Panc1 (cell line): ENCODE results near the gene ESF1. TPM values are rescaled to one million over a fixed set of nuclear protein-coding genes. Genes with fewer than 3 reads are reported as not detected.

Experiments
- ATAC-seq: fragments of 200-7000 bp; cut with Tn5 transposase; 2 replicates; pipeline ENCODE4 v1.9.1; 2020; ENCODE audit warnings: mild to moderate bottlenecking, moderate library complexity
- BruUV-seq: library from RNA; stranded (reverse); fragments of 400-500 nt; replicated peaks from 2 replicates; lab custom pipeline; 2021; lab: Mats Ljungman, UMichigan
- CTCF ChIA-PET: fragments of 300-600 bp; sonication (Branson Sonifier 250); formaldehyde crosslinking; loops from one replicate; lab custom pipeline; 2022; ENCODE audit warnings: antibody characterized with exemption; lab: Charles Lee
- POLR2A ChIA-PET: fragments of 300-600 bp; sonication (Branson Sonifier 250); formaldehyde crosslinking; loops from one replicate; lab custom pipeline; 2022; ENCODE audit warnings: antibody characterized with exemption; lab: Charles Lee
- DNase-seq: peaks from one replicate; pipeline ENCODE4 v3.0.0-alpha.2; 2010; ENCODE audit warnings: low read depth, low spot score
- H3K27ac ChIP-seq: 2 replicates; pipeline ENCODE4 v1.5.1; 2011; ENCODE audit warnings: mild to moderate bottlenecking, low read length, inconsistent platforms
- H3K27me3 ChIP-seq: fragments of 200-500 bp; sonication (Bioruptor generic); 2 replicates; pipeline ENCODE4 v1.6.0; 2014; ENCODE audit warnings: low read length, inconsistent platforms; ENCODE audit not compliant: control insufficient read depth, insufficient read depth
- H3K36me3 ChIP-seq: fragments of 200-500 bp; sonication (Bioruptor generic); 2 replicates; pipeline ENCODE4 v1.5.1; 2014; ENCODE audit warnings: inconsistent platforms, mild to moderate bottlenecking, low read length, moderate library complexity; ENCODE audit not compliant: control insufficient read depth, insufficient read depth
- H3K4me1 ChIP-seq: 2 replicates; pipeline ENCODE4 v1.5.1; 2011; ENCODE audit warnings: inconsistent platforms, mild to moderate bottlenecking, low read length, moderate library complexity; ENCODE audit not compliant: control insufficient read depth, insufficient read depth
- H3K4me3 ChIP-seq, 2 experiments: 2 replicates each; pipeline ENCODE4 v1.5.1; 2011 to 2012; ENCODE audit warnings: low read depth in 2 of 2, low read length in 2 of 2, mild to moderate bottlenecking in 2 of 2, inconsistent platforms in 1 of 2, moderate library complexity in 1 of 2
- H3K9me3 ChIP-seq: fragments of 200-500 bp; sonication (Bioruptor generic); 2 replicates; pipeline ENCODE4 v1.5.1; 2014; ENCODE audit warnings: low read depth, mild to moderate bottlenecking, inconsistent platforms, low read length, moderate library complexity; ENCODE audit not compliant: control insufficient read depth, insufficient read depth
- POLR2AphosphoS5 ChIP-seq: IDR thresholded peaks from 2 replicates; pipeline ENCODE4 v1.6.1; 2012; ENCODE audit warnings: mild to moderate bottlenecking, low read depth, low read length, moderate library complexity
- SIN3A ChIP-seq: IDR thresholded peaks from 2 replicates; pipeline ENCODE4 v1.6.1; 2012; ENCODE audit warnings: low read depth, mild to moderate bottlenecking, low read length, moderate library complexity, borderline replicate concordance; ENCODE audit not compliant: insufficient read depth
- TCF7L2 ChIP-seq: IDR thresholded peaks from 2 replicates; pipeline ENCODE4 v1.6.1; 2011; ENCODE audit warnings: mild to moderate bottlenecking, low read depth, low read length, inconsistent platforms
- in situ Hi-C: cut with HindIII; loops from 2 replicates; pipeline ENCODE4 v1.10.0; 2016; ENCODE audit warnings: low sequenced_read_pairs, low pct_unique_long_range_greater_than_20kb
- intact Hi-C: fragments of 100-400 bp; cut with micrococcal nuclease; formaldehyde crosslinking; loops from one replicate; pipeline ENCODE4 v1.10.0; 2022; ENCODE audit not compliant: unreplicated experiment
- total RNA-seq: library from RNA; stranded (reverse); gene quantifications from one replicate; pipeline ENCODE4 v1.2.1, GENCODE V29; 2021; ENCODE audit not compliant: unreplicated experiment
- TF ChIP-seq, protein P1 (sequence below), 2 experiments: IDR thresholded peaks; 2 replicates each; pipeline ENCODE4 v1.6.1; 2011 to 2012; ENCODE audit warnings: low read depth in 2 of 2, control low read depth in 1 of 2, low read length in 1 of 2, mild to moderate bottlenecking in 1 of 2, moderate library complexity in 1 of 2; ENCODE audit not compliant: insufficient read depth in 1 of 2
- TF ChIP-seq, protein P2 (sequence below): fragments of 450-650 bp; IDR thresholded peaks from 2 replicates; pipeline ENCODE4 v1.5.1; 2017; ENCODE audit warnings: mild to moderate bottlenecking

Gene ESF1
- total RNA-seq, 1 experiment from 2014 or later = 26.4 TPM

DNA sequence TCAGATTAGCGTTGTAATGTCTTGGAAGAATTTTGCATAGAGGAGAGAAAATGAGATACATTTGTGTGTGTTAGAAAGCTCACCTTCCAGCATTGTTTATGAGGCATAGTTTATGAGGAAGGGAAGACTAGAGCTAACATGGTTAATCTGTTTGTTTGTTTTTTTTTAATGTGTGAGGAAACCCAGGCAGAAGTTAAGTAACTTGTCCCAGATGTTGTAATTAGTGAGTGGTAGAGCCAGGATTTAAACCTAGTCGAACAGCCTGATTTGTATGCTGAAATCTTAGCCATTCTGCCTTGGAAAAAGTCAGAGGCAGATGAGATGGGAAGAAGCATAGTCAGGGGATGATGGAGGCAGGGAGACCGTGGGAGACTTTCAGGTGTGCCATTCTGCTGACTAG lies 29.2 kb upstream of the ESF1 start:
- no TSS peak for BruUV-seq
- in situ Hi-C loops = no loop called here
- no peak overlapping the region for H3K4me3 ChIP-seq
- no peak overlapping the region for H3K27ac ChIP-seq
- no peaks in the 10 kb centered on the region for H3K27me3 ChIP-seq
- peaks cover 38% of the 10 kb centered on the region for H3K36me3 ChIP-seq
- no peaks in the 10 kb centered on the region for H3K9me3 ChIP-seq
- no peak for DNase-seq
- H3K4me1 ChIP-seq = no peaks in the 10 kb centered on the region
- POLR2A ChIA-PET = no interaction called here
- TF ChIP-seq, protein P1, sequence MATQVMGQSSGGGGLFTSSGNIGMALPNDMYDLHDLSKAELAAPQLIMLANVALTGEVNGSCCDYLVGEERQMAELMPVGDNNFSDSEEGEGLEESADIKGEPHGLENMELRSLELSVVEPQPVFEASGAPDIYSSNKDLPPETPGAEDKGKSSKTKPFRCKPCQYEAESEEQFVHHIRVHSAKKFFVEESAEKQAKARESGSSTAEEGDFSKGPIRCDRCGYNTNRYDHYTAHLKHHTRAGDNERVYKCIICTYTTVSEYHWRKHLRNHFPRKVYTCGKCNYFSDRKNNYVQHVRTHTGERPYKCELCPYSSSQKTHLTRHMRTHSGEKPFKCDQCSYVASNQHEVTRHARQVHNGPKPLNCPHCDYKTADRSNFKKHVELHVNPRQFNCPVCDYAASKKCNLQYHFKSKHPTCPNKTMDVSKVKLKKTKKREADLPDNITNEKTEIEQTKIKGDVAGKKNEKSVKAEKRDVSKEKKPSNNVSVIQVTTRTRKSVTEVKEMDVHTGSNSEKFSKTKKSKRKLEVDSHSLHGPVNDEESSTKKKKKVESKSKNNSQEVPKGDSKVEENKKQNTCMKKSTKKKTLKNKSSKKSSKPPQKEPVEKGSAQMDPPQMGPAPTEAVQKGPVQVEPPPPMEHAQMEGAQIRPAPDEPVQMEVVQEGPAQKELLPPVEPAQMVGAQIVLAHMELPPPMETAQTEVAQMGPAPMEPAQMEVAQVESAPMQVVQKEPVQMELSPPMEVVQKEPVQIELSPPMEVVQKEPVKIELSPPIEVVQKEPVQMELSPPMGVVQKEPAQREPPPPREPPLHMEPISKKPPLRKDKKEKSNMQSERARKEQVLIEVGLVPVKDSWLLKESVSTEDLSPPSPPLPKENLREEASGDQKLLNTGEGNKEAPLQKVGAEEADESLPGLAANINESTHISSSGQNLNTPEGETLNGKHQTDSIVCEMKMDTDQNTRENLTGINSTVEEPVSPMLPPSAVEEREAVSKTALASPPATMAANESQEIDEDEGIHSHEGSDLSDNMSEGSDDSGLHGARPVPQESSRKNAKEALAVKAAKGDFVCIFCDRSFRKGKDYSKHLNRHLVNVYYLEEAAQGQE (IDR thresholded peaks at IDR 0.05; ENCODE audit: insufficient read depth in 1 of 2, low read depth in 2 of 2, low read length in 1 of 2) = no peak
- TF ChIP-seq TCF7L2 = no peak
- TF ChIP-seq POLR2AphosphoS5 = no peak
- no peak for TF ChIP-seq SIN3A
- TF ChIP-seq, protein P2, sequence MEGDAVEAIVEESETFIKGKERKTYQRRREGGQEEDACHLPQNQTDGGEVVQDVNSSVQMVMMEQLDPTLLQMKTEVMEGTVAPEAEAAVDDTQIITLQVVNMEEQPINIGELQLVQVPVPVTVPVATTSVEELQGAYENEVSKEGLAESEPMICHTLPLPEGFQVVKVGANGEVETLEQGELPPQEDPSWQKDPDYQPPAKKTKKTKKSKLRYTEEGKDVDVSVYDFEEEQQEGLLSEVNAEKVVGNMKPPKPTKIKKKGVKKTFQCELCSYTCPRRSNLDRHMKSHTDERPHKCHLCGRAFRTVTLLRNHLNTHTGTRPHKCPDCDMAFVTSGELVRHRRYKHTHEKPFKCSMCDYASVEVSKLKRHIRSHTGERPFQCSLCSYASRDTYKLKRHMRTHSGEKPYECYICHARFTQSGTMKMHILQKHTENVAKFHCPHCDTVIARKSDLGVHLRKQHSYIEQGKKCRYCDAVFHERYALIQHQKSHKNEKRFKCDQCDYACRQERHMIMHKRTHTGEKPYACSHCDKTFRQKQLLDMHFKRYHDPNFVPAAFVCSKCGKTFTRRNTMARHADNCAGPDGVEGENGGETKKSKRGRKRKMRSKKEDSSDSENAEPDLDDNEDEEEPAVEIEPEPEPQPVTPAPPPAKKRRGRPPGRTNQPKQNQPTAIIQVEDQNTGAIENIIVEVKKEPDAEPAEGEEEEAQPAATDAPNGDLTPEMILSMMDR = no peak
- CTCF ChIA-PET = no interaction called here
- intact Hi-C loops = no loop called here
- ATAC-seq = no peak

DNA sequence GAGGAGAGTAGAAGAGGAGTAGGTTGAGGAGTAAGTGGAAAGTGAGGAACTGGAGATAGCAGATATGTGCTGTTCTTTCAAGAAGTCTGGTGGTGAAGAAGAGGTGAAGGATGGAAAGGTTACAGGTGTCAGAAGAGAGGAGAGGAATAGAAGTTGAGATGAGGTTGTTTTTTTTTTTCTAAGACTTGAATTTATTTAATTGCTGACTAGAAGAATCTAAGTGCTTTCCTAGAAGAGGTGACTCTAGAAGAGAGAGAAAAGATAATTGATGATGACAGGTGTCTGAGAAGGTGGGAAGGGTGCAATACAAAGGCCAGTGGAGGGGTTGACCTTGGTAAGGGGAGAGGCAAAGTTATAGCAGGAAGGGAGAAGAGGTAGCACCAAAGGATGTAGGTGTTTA lies 25.7 kb upstream of the ESF1 start:
- in situ Hi-C loops (no loop called here), intact Hi-C loops (no loop called here)

More for the DNA sequence above, 25.7 kb upstream of the ESF1 start:
- Histone ChIP-seq H3K36me3 (peaks cover 26% of the 10 kb centered on the region), H3K4me3 (no peak overlapping the region), H3K4me1 (no peaks in the 10 kb centered on the region), H3K27me3 (no peaks in the 10 kb centered on the region), H3K9me3 (no peaks in the 10 kb centered on the region), H3K27ac (no peak overlapping the region)
- no peak for ATAC-seq
- TF ChIP-seq, protein P1 (IDR thresholded peaks at IDR 0.05; ENCODE audit: insufficient read depth in 1 of 2, low read depth in 2 of 2, low read length in 1 of 2) = no peak
- TF ChIP-seq TCF7L2 = no peak
- TF ChIP-seq POLR2AphosphoS5 = no peak
- TF ChIP-seq, protein P2 = no peak
- ChIA-PET CTCF (no interaction called here), POLR2A (no interaction called here)
- no peak for DNase-seq
- no TSS peak for BruUV-seq
